Prostate gland (tissue), 2 donors: Measurements from ENCODE around the gene VRK1. TPM values are rescaled to one million over a fixed set of nuclear protein-coding genes. Genes with fewer than 3 reads are reported as not detected.

Experiments
- DNase-seq: peaks from one replicate; pipeline ENCODE4 v3.0.0-alpha.2; 2019; ENCODE audit warnings: low spot score
- H3K27ac ChIP-seq, 2 donors: fragments of 200-600 bp; sonication (generic); 2 replicates each; pipeline ENCODE4 v1.5.1; 2017 to 2019
- H3K27me3 ChIP-seq: fragments of 200-600 bp; sonication (generic); replicated peaks from 2 replicates; pipeline ENCODE4 v1.5.1; 2019; ENCODE audit not compliant: insufficient read depth
- H3K36me3 ChIP-seq, 2 donors: fragments of 200-600 bp; sonication (generic); 1 replicate in 1 of 2; 2 replicates in 1 of 2; pipeline versions ENCODE4 v1.5.1 to v1.8.1; 2017 to 2019
- H3K4me1 ChIP-seq: fragments of 200-600 bp; sonication (generic); replicated peaks from 2 replicates; pipeline ENCODE4 v1.5.1; 2019
- H3K4me3 ChIP-seq, 2 donors: fragments of 200-600 bp; sonication (generic); 2 replicates each; pipeline ENCODE4 v1.5.1; 2017 to 2019
- H3K9me3 ChIP-seq: fragments of 200-600 bp; sonication (generic); 2 replicates; pipeline ENCODE4 v1.5.1; 2017
- POLR2A ChIP-seq: fragments of 450-650 bp; IDR thresholded peaks from one replicate; pipeline ENCODE4 v1.6.1; 2016; ENCODE audit warnings: antibody characterized with exemption, mild to moderate bottlenecking
- POLR2AphosphoS5 ChIP-seq: sonication (generic); formaldehyde crosslinking; IDR thresholded peaks from one replicate; pipeline ENCODE4 v1.6.1; 2017; ENCODE audit warnings: antibody characterized with exemption
- WGBS: methylation state at CpG from one replicate; pipeline ENCODE4 v1.1.5; 2018; 5-methylcytosine and 5-hydroxymethylcytosine counted together
- intact Hi-C: fragments of 100-400 bp; cut with DNase I; formaldehyde crosslinking; loops from one replicate; pipeline ENCODE4 v1.14.2; 2022
- total RNA-seq, 2 donors: library from RNA; depleted of rRNA; stranded (reverse); fragments of >200 nt; gene quantifications; one replicate each; pipeline ENCODE4 v1.1.0, GENCODE V29; 2016
- TF ChIP-seq, protein P1 (sequence below), 4 experiments: fragments of 200-600 bp in 2 of 4; fragments of 450-650 bp in 2 of 4; sonication (generic) in 2 of 4; IDR thresholded peaks; 1 replicate in 3 of 4; 2 replicates in 1 of 4; pipeline ENCODE4 v1.5.1; 2016 to 2019; ENCODE audit warnings: antibody characterized with exemption in 4 of 4, mild to moderate bottlenecking in 2 of 4, moderate library complexity in 2 of 4

Gene VRK1, protein sequence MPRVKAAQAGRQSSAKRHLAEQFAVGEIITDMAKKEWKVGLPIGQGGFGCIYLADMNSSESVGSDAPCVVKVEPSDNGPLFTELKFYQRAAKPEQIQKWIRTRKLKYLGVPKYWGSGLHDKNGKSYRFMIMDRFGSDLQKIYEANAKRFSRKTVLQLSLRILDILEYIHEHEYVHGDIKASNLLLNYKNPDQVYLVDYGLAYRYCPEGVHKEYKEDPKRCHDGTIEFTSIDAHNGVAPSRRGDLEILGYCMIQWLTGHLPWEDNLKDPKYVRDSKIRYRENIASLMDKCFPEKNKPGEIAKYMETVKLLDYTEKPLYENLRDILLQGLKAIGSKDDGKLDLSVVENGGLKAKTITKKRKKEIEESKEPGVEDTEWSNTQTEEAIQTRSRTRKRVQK
- total RNA-seq: 10 to 100 TPM; 11.4 to 20.3 TPM

DNA sequence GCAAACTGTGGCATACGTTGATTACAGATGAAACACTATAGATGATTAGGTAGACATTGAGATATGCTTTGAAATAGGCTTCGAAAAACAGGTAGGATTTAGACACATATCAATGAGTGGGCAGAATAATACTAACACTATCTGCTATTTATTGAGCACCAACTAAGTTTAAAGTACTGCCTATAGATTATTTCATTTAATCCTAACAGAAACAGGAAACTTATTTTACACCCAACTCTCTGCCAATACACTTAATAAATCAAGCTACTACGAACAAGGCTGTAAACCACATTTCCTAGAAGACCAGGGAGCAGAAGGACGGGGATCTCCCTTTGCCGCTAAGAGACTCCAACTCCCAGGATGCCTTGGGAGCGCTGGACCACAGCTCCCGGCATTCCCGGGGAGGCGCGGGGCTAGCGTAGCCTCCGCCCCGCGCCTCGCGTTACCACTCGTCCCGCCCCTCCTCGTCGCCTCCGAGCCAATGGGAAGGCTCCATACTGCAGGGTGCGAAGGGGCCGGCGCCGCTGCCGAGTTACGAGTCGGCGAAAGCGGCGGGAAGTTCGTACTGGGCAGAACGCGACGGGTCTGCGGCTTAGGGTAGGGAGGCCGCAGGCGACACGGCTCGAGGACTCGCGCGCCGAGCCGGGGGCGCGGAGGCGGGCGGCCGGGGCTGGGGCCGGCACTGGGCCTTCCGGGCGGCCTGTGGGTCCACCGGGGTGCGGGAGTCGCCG, at the start of gene VRK1:
VRK1 (plus strand) TSS at position 532 of the 731 bp plus-strand sequence. CDS start 36,090 bp downstream, outside the sequence.
- Histone ChIP-seq H3K4me1 (no peaks in the 10 kb centered on the region), H3K27ac (peak within 1 kb of the TSS in 1 of 2 donors; percentile 42), H3K4me3 (peak within 1 kb of the TSS; percentile 67 to 75), H3K9me3 (no peaks in the 10 kb centered on the region), H3K27me3 (no peaks in the 10 kb centered on the region), H3K36me3 (no peaks in the 10 kb centered on the region)
- intact Hi-C loops: no loop called here
- TF ChIP-seq POLR2A (peak; percentile 32), POLR2AphosphoS5 (peak; percentile 93)
- TF ChIP-seq, protein P1, sequence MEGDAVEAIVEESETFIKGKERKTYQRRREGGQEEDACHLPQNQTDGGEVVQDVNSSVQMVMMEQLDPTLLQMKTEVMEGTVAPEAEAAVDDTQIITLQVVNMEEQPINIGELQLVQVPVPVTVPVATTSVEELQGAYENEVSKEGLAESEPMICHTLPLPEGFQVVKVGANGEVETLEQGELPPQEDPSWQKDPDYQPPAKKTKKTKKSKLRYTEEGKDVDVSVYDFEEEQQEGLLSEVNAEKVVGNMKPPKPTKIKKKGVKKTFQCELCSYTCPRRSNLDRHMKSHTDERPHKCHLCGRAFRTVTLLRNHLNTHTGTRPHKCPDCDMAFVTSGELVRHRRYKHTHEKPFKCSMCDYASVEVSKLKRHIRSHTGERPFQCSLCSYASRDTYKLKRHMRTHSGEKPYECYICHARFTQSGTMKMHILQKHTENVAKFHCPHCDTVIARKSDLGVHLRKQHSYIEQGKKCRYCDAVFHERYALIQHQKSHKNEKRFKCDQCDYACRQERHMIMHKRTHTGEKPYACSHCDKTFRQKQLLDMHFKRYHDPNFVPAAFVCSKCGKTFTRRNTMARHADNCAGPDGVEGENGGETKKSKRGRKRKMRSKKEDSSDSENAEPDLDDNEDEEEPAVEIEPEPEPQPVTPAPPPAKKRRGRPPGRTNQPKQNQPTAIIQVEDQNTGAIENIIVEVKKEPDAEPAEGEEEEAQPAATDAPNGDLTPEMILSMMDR (IDR thresholded peaks at IDR 0.05): peak in 1 of 4 experiments; percentile 15
- peak; percentile 94 for DNase-seq
- WGBS: 3% methylated on average over 55 of the region's 57 CpGs

DNA sequence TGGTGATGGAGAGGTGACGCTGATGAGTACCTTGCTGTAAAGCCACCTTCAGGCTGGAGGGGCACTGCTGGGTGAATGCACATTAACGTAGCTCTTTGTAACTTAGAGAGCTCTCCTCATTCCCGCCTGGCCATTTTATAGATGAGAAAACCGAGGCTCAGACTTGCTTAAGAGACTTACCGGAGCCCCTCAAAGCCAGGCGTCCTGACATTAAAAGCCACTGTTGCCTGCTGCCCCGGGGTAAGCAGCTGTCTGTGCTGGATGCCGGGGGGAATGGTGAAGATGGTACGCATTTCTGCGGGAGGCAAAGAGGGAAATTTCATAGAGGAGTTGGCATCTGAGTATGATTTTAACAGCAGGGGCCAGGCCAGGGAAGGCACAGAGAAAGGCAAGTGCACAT, 49.6 kb upstream of the VRK1 start:
- no peak for TF ChIP-seq POLR2AphosphoS5
- no peak for TF ChIP-seq POLR2A
- TF ChIP-seq, protein P1 (IDR thresholded peaks at IDR 0.05): no peak
- intact Hi-C loops: no loop called here
- Histone ChIP-seq H3K27me3 (peaks cover 6% of the 10 kb centered on the region), H3K9me3 (no peaks in the 10 kb centered on the region), H3K4me3 (no peak overlapping the region), H3K4me1 (no peaks in the 10 kb centered on the region), H3K36me3 (no peaks in the 10 kb centered on the region), H3K27ac (no peak overlapping the region)
- 83% methylated on average over 10 of the region's 10 CpGs for WGBS
- DNase-seq: no peak

DNA sequence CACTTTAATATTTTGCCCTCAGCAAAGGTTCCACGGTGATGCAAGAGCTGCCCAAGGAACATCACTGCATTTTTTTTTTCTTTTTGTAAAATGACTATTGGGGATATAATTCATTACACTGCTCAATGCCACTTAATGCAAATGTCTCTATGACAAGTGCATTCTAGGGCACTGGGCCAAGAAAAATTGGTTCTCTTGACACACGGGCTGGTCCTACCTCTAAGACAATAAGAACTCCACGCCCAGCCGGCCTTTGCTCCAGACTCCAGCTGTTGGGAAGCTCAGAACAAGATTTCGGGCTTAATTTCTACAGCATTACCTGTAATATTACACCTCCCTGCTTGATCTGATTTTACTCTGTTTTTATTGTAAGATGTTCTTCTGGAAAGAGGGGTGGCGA, 48.8 kb upstream of the VRK1 start:
- 48% methylated on average over 6 of the region's 6 CpGs for WGBS
- no peak for DNase-seq
- no peaks in the 10 kb centered on the region for H3K9me3 ChIP-seq
- no peak for TF ChIP-seq POLR2AphosphoS5
- peaks cover 6% of the 10 kb centered on the region for H3K27me3 ChIP-seq
- H3K36me3 ChIP-seq: no peaks in the 10 kb centered on the region
- intact Hi-C loops: no loop called here
- no peaks in the 10 kb centered on the region for H3K4me1 ChIP-seq
- no peak overlapping the region for H3K27ac ChIP-seq
- H3K4me3 ChIP-seq: no peak overlapping the region

DNA sequence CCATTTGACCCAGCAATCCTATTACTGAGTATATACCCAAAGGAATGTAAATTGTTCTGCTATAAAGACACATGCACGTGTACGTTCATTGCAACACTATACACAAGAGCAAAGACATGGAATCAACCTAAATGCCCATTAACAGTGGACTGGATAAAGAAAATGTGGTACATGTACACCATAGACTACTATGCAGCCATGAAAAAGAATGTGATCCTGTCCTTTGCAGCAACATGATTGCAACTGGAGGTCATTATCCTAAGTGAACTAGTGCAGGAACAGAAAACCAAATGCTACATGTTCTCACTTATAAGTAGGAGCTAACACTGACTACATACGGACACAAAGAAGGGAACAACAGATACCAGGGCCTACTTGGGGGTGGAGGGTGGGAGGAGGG, 45.7 kb upstream of the VRK1 start:
- WGBS: 62% methylated on average over 3 of the region's 3 CpGs
- Histone ChIP-seq H3K36me3 (no peaks in the 10 kb centered on the region), H3K9me3 (no peaks in the 10 kb centered on the region), H3K4me3 (no peak overlapping the region), H3K27me3 (peaks cover 13% of the 10 kb centered on the region), H3K4me1 (no peaks in the 10 kb centered on the region), H3K27ac (no peak overlapping the region)
- TF ChIP-seq POLR2AphosphoS5: no peak
- TF ChIP-seq, protein P1 (IDR thresholded peaks at IDR 0.05): no peak
- no peak for TF ChIP-seq POLR2A
- no peak for DNase-seq
- intact Hi-C loops: no loop called here

DNA sequence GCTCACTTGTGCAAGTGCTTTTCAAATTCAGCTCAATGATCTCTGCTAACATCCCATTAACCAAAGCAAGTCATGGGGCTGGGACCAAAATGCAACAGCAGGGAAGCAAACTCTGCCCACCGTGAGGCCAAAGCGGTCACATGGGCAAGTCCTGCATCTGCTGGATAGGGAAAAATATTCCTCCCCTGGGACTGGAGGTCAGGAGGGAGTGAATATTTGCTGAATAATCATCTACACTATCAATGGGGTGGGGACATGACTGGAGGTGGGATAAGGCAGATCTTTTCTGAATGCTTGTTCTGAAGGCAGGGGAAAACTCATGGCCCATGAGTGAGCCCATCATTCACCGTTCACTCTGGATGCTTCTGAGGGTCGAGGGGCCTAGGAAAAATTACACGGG, 45.1 kb upstream of the VRK1 start:
- DNase-seq: no peak
- H3K27me3 ChIP-seq: peaks cover 13% of the 10 kb centered on the region

More for the DNA sequence above, 45.1 kb upstream of the VRK1 start:
- intact Hi-C loops: no loop called here
- H3K36me3 ChIP-seq: no peaks in the 10 kb centered on the region
- H3K4me1 ChIP-seq: no peaks in the 10 kb centered on the region
- H3K4me3 ChIP-seq: no peak overlapping the region
- H3K9me3 ChIP-seq: no peaks in the 10 kb centered on the region
- WGBS: 74% methylated on average over 5 of the region's 5 CpGs
- no peak overlapping the region for H3K27ac ChIP-seq
- TF ChIP-seq, protein P1 (IDR thresholded peaks at IDR 0.05): no peak
- no peak for TF ChIP-seq POLR2A
- TF ChIP-seq POLR2AphosphoS5: no peak
